Right lobe of liver (tissue), 6 donors: ENCODE measurements around the gene GCGR. TPM values are rescaled to one million over a fixed set of nuclear protein-coding genes. Genes with fewer than 3 reads are reported as not detected.

Experiments
- ATAC-seq, 4 donors: fragments of 200-7000 bp; cut with Tn5 transposase; one replicate each; pipeline ENCODE4 v1.9.1; 2020; ENCODE audit warnings: mild to moderate bottlenecking in 4 of 4, moderate library complexity in 4 of 4
- DNase-seq, 3 donors: peaks; one replicate each; pipeline ENCODE4 v3.0.0-alpha.2; 2020
- H3K27ac ChIP-seq, 3 donors: fragments of 200-600 bp; one replicate each; pipeline ENCODE4 v1.8.0; 2022
- H3K27me3 ChIP-seq, 2 donors: fragments of 200-600 bp; one replicate each; pipeline ENCODE4 v1.8.0; 2022
- H3K36me3 ChIP-seq, 4 donors: fragments of 200-600 bp; sonication (generic) in 1 of 4; one replicate each; pipeline versions ENCODE4 v1.5.1 to v1.8.0; 2017 to 2022; ENCODE audit warnings: control low read depth in 1 of 4
- H3K4me1 ChIP-seq, 4 donors: fragments of 200-600 bp; sonication (generic) in 1 of 4; one replicate each; pipeline versions ENCODE4 v1.5.1 to v1.8.0; 2017 to 2022; ENCODE audit warnings: control low read depth in 1 of 4
- H3K4me3 ChIP-seq, 3 donors: fragments of 200-600 bp; one replicate each; pipeline ENCODE4 v1.8.0; 2022
- H3K9me3 ChIP-seq, 4 donors: fragments of 200-600 bp; sonication (generic) in 1 of 4; one replicate each; pipeline versions ENCODE4 v1.5.1 to v1.8.0; 2017 to 2022; ENCODE audit warnings: control low read depth in 1 of 4
- CTCF ChIP-seq, 4 donors: fragments of 200-600 bp in 3 of 4; fragments of 450-650 bp in 1 of 4; IDR thresholded peaks; one replicate each; pipeline versions ENCODE4 v1.5.1 to v1.8.0; 2016 to 2022; ENCODE audit warnings: antibody characterized with exemption in 4 of 4, mild to moderate bottlenecking in 2 of 4
- POLR2A ChIP-seq: fragments of 450-650 bp; IDR thresholded peaks from one replicate; pipeline ENCODE4 v1.6.1; 2017; ENCODE audit warnings: antibody characterized with exemption, mild to moderate bottlenecking
- WGBS: methylation state at CpG from one replicate; pipeline ENCODE4 v1.1.6; 2018; ENCODE audit warnings: low coverage, low lambda C conversion rate; ENCODE audit not compliant: insufficient coverage; ENCODE audit errors: missing lambda C conversion rate; 5-methylcytosine and 5-hydroxymethylcytosine counted together
- intact Hi-C, 2 donors: fragments of 100-400 bp; cut with DNase I; formaldehyde crosslinking; loops; one replicate each; pipeline versions ENCODE4 v1.11.2 to v1.14.1; 2022
- total RNA-seq, 6 experiments: library from RNA; depleted of rRNA in 2 of 6; stranded (reverse); fragments of >200 nt in 2 of 6; fragmentation: NEBNext Ultra II Directional in 3 of 6; extraction: Animal tissue kit (Norgen Biotek cat#: 25700) in 3 of 6; gene quantifications; one replicate each; pipeline versions ENCODE4 v1.1.0 to v1.2.4, GENCODE V29; 2016 to 2023
- donor health status: DM: no; HTN: yes; CAD: no.
- donor health status: DM: no; HTN: no; CAD: no.
- donor health status: DM: no; HTN: no; CAD: no.
- donor health status: DM: no; HTN: yes; CAD: no.
- donor health status: DM: no; HTN: yes; CAD: no.

GCGR gene
- total RNA-seq, 6 experiments from 2014 or later, result 39.5 to 146 (median 68.5) TPM

DNA sequence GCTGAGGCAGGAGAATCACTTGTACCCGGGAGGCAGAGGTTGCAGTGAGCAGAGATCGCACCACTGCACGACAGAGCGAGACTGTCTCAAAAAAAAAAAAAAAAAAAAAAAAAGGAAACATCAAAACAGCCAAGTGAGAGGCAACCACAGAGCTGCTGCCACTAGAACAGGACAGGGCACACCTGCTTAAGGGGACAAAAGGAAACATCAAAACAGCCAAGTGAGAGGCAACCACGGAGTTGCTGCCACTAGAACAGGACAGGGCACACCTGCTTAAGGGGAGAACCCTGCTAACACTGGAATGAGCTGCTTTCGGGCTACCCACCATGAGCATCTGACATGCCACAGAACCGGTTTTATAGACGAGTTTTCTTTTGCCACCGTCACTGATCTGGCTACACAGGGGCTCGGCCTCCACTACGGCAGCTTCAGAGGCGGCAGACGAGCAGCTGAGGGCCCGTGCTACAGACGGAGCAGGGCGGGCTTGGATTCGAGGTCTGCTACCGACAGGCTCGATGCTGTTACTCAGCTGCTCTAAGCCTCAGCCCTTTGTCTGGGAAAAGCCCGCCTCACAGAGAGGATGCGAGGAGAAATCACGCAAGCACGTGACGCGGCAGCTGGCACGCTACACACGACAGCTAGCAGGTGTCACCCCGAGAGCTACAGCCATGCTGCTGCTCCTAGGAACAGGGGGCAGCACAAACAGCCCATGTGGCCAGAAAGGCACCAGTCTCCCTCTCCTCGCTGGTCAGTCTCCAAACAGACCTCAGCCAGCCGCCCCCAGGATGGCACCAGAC is 54.4 kb downstream of the GCGR start:
- DNase-seq, result peak in 2 of 3 donors; percentile 53 to 63
- H3K36me3 ChIP-seq, result peaks cover 5 to 51% (median 26%) of the 10 kb centered on the region in 4 donors
- H3K4me3 ChIP-seq, result peak overlapping the region; percentile 98 to 99 (median 98)
- H3K27me3 ChIP-seq, result no peaks in the 10 kb centered on the region
- TF ChIP-seq CTCF (IDR thresholded peaks at IDR 0.05), result no peak
- no peak for TF ChIP-seq POLR2A
- no peaks in the 10 kb centered on the region for H3K9me3 ChIP-seq
- H3K27ac ChIP-seq, result no peak overlapping the region
- ATAC-seq, result no peak
- WGBS, result 33% methylated on average over 19 of the region's 30 CpGs
- peaks cover 0 to 49% (median 26%) of the 10 kb centered on the region in 4 donors for H3K4me1 ChIP-seq
- intact Hi-C loops, result no loop called here

- WGBS, result 7% methylated on average over 8 of the region's 23 CpGs
- ATAC-seq, result no peak
- Histone ChIP-seq H3K27ac (peak overlapping the region; percentile 79 to 92 (median 80)), H3K4me3 (peak overlapping the region; percentile 98 to 99 (median 98)), H3K4me1 (peaks cover 0 to 58% (median 27%) of the 10 kb centered on the region in 4 donors), H3K36me3 (peaks cover under 1 to 43% (median 20%) of the 10 kb centered on the region in 4 donors), H3K27me3 (no peaks in the 10 kb centered on the region), H3K9me3 (no peaks in the 10 kb centered on the region)
- DNase-seq, result no peak
- TF ChIP-seq CTCF (IDR thresholded peaks at IDR 0.05) (no peak), POLR2A (no peak)
- intact Hi-C loops, result no loop called here
Measured at GRCh38 chr17:81858967-81859905, 55.3 kb downstream of the GCGR start.

- peak within 1 kb of the TSS; percentile 92 to 96 (median 96) for H3K27ac ChIP-seq
- H3K36me3 ChIP-seq, result peaks cover 0 to 36% (median 17%) of the 10 kb centered on the region in 4 donors
- ATAC-seq, result no peak
- TF ChIP-seq POLR2A (peak; percentile 94), CTCF (IDR thresholded peaks at IDR 0.05) (no peak)
- H3K4me1 ChIP-seq, result peaks cover 0 to 61% (median 31%) of the 10 kb centered on the region in 4 donors
- intact Hi-C loops, result no loop called here
- WGBS, result 0% methylated on average over 3 of the region's 95 CpGs
- H3K4me3 ChIP-seq, result peak within 1 kb of the TSS; percentile 98 to 99 (median 98)
- no peaks in the 10 kb centered on the region for H3K9me3 ChIP-seq
- DNase-seq, result peak in 1 of 3 donors; percentile 56
- H3K27me3 ChIP-seq, result no peaks in the 10 kb centered on the region
Measured at GRCh38 chr17:81859906-81860755, 56.2 kb downstream of the GCGR start, which contains the start of gene P4HB. Gene P4HB, minus strand, starts transcription at chr17:81860535. Its CDS starts 64 bp downstream, at chr17:81860471.
